Activated CD4-positive, alpha-beta T cell treated with anti-CD3 and anti-CD28 coated beads for 24 hours (primary cell): ENCODE measurements around the gene HTR1B.

ENCODE experiments used
- DNase-seq, 2 donors: peaks; one replicate each; pipeline ENCODE4 v3.0.0-alpha.2; 2020; ENCODE audit warnings: low read depth in 2 of 2

Gene HTR1B

DNA sequence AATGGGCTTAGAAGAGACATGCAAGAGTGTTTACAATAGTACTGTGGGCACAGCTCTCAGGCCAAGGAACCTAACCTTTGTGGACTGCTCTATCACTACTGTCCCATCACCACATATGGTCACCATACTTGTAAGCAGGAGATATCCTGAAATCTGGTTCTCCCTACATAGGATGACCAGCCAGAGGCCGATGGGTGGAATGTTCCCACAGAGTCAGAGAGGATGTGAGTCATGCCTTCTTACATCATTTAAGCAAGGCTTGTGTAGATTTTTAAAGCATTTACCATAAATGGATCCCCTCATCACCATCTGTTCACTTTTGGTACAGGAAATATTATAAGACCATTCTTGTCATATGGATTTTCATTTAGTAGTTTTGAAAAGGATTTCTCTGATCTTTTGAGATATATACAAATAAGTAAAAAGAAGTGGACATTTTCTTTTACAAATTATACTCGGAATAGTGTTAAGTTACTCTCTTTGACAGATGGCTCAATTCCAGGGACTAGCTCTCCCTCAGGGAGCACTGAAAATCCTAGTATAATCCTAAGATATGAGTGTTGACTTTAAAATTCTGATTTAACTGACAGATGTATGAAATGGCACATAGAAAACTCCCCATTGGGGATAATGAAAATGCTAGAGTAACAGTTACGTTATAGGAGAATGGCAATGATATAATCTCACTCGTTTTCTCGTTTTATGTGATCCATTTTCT lies 6.6 kb downstream of the HTR1B start:
- no peak for DNase-seq

- DNase-seq = no peak
Measured at GRCh38 chr6:77455271-77455670, 8.0 kb downstream of the HTR1B start.

GRCh38 chr6:77454386-77454785 lies 8.9 kb downstream of the HTR1B start:
- no peak for DNase-seq

DNA sequence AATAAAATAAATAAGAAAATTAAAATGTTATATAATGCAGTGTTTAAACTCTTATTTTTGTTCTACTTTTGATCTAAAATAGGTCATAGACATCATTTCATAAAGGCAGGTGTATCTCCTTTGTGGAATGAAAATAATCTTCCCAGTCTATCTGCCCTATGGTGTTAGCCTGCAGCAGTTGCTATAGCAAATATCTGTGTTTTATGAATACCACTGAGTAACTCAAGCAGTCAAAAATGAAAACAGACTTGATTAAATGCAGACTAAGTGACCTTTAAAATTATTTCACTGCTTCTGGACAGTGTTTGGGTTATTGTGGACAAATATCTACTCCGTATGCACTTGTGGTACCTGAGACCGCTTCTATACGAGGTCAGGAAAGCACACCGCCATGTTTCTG lies 11.8 kb downstream of the HTR1B start:
- DNase-seq = no peak

DNA sequence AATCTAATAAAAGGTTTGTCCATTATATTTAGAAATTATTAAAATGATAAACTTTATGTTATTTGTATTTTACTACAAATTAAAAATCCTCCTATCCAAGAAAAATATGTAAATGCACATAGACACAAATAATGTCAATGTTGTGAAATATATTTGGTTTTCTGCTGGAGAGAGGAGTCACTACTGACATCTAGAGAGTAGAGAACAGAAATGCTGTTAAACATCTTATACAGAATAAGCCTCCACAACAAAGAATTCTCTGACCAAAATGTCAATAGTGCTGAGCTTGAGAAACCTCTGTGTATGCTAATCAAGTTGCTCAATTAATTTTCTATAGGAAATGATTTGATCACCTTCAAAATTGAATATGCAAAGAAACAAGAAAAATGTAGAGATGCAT lies 12.4 kb downstream of the HTR1B start:
- no peak for DNase-seq

DNA sequence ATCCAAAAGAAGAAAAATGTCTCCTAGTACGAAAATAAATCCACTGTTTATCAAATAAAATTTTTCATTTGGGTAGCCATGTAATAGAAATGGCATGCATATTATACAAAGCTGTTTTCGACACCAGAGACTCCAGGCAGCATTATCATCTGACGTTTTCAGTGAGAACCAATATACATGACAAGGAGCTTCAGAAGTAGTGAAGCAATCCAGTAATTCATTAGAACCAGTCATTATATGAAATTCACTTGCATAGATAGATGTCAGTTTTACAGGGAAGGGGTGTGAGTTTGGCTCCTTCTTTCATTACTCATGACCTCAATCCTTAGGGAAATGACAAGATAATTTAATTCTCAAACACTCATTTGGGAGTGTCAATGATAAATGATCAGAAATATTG lies 14.7 kb downstream of the HTR1B start:
- DNase-seq = no peak

DNA sequence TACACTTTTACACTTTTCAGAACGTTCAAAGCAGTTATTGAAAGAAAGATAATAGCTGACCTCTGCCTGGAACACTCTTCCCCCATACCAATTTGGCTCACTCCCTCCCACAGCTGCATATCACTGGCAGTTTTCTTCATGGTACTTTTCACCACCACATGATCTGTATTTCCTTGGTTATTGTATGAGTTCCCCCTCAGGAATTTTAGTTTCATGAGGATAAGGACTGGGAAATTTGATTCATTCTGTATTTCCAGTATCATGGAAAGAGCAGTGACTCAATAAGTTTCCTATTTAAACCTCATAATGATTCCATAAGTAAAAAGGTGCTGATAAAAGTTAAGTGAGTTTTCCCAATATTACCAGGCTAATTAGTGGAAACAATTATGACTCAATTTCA lies 16.0 kb downstream of the HTR1B start:
- DNase-seq = no peak

- DNase-seq = no peak
Measured at GRCh38 chr6:77446249-77446648, 17.0 kb downstream of the HTR1B start.

GRCh38 chr6:77445214-77445613 lies 18.1 kb downstream of the HTR1B start:
- no peak for DNase-seq

DNA sequence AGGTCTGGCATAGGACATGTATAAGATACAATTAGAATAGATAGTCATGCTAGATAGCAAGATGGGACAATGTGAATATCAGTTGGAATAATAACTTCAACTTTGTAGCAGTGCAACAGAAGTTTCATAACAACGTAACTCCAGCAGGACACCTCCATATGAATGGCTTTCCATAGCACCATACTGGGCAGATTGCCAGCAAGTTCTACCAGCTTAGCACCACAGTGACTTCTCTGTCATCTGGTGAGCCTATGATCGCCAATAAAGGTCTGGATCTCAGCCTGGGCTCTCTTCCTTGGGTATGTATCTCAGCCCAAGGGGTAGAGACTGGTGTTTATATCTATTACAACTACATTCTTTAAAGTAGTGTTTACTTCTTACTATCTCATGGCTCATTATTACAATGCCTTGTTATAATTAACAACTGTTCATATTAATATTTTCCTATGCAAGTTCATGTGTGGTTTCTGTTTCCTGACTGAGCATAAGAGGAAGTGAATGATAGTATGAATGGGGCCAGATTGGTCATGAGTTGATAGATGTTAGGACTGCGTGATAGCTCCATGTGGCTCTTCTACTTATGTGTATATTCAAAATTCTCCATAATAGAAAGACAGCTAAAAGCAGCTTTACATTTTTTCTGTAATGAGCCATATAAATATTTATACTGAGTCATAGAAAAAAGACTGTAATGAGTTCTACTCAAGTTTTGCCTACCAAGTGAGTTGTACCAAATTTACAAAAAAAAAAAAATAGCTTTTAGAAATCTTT lies 22.9 kb downstream of the HTR1B start:
- no peak for DNase-seq

DNA sequence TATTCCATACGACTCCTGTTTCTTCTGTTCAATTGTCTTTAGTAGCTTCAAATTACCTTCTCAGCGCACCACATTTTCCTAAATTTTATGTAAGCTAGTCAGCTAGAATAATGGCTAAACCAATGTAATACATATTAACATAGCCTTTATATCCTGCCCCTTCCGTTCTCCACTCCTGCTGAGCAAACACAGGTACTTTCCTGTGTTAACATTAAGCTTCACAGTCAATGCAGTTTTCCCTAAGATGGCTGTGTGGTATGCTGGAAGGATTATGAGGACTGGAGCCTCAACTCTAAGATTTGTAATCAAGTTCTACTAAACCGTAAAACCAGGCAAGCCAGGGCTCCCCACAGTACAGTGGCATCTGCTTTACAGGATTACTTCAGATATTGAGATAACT lies 29.4 kb downstream of the HTR1B start:
- DNase-seq = no peak

GRCh38 chr6:77430504-77430903 lies 32.8 kb downstream of the HTR1B start:
- no peak for DNase-seq

DNA sequence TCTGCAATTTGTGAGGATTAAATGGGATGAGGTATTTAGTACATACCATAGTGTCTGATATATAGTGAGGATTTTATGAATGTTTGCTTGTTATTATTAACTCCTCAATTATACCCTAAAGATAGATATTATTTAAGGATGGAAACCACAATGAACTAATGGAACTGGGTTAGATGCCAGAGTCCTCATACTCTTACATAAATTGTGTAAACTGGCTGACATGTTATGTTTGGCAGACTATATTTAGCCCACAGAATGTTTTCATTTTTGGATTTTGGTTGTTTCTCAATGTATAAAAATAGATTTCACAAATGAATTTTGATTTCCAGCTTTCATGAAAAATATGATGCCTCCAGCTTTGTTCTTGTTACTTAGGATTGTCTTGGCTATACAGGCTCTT lies 37.6 kb downstream of the HTR1B start:
- no peak for DNase-seq

DNA sequence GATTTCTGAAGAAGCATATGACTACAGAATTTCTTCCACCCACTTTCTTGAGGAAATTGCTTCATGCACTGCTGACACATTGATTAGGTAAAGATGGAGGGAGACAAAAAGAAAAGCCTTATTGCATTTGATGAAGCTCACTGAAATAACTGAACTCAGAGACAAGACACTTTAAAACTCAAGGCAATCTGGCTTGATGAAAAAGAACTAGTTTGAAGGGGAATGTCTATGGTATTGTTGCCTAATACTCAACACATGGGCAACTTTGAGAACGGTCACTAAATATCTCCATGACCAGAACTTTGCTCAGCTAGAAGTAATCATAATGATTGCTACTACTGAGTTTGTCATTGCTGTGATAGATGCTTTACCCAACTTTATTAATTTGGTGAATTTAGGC lies 38.1 kb downstream of the HTR1B start:
- DNase-seq = no peak

- no peak for DNase-seq
Measured at GRCh38 chr6:77424761-77425160, 38.5 kb downstream of the HTR1B start.

DNA sequence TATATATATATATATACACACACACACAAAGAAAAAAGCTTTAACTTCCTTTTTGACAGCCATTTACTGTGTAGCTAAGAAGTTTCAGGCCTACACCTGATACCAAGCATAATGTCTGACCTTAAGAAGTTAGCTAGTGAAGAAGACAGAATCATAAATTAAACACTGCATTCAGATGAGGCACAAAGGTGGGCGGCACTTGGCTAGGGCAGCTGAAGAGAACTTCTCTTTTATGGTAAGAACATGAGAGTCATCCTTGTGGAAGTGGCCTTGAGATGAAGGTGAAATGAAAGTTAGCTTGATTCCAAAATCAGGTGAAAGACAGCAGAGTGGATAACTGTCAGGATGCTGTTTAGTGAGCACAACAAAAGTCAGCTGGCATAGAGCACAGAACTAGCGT lies 46.5 kb downstream of the HTR1B start:
- DNase-seq = no peak

- no peak for DNase-seq
Measured at GRCh38 chr6:77415706-77416105, 47.6 kb downstream of the HTR1B start.
